Effector memory CD8-positive, alpha-beta T cell (primary cell): Measurements from ENCODE around the gene MRFAP1.
"Not testable (repeated sequence)": the region's sequence is repeated elsewhere in the genome, so short reads cannot be mapped to it uniquely, and the experiment has no call there.

Experiments
- ATAC-seq: fragments of 150-1000 bp; cut with Tn5 transposase; replicated peaks from 2 replicates; pipeline ENCODE4 v1.10.0; 2021; ENCODE audit warnings: mild to moderate bottlenecking, moderate library complexity
- DNase-seq, 3 experiments: peaks; one replicate each; pipeline ENCODE4 v3.0.0; 2021
- H3K27ac Mint-ChIP-seq, 2 donors: one replicate each; pipeline ENCODE4 v1.8.0; 2022; ENCODE audit warnings: mild to moderate bottlenecking in 2 of 2, mixed read lengths in 2 of 2, moderate library complexity in 2 of 2
- H3K27me3 Mint-ChIP-seq, 2 donors: one replicate each; pipeline ENCODE4 v1.8.0; 2022; ENCODE audit warnings: mixed read lengths in 2 of 2
- H3K36me3 Mint-ChIP-seq: one replicate; pipeline ENCODE4 v1.8.0; 2022; ENCODE audit warnings: mild to moderate bottlenecking, moderate library complexity, mixed read lengths; ENCODE audit not compliant: insufficient read depth
- H3K4me1 Mint-ChIP-seq, 2 donors: one replicate each; pipeline ENCODE4 v1.8.0; 2022; ENCODE audit warnings: low read depth in 2 of 2, mixed read lengths in 2 of 2
- H3K4me3 Mint-ChIP-seq, 2 donors: one replicate each; pipeline ENCODE4 v1.8.0; 2022; ENCODE audit warnings: mild to moderate bottlenecking in 2 of 2, mixed read lengths in 2 of 2, moderate library complexity in 2 of 2
- H3K9me3 Mint-ChIP-seq, 2 donors: one replicate each; pipeline ENCODE4 v1.8.0; 2022; ENCODE audit warnings: mixed read lengths in 2 of 2

MRFAP1 gene

DNA sequence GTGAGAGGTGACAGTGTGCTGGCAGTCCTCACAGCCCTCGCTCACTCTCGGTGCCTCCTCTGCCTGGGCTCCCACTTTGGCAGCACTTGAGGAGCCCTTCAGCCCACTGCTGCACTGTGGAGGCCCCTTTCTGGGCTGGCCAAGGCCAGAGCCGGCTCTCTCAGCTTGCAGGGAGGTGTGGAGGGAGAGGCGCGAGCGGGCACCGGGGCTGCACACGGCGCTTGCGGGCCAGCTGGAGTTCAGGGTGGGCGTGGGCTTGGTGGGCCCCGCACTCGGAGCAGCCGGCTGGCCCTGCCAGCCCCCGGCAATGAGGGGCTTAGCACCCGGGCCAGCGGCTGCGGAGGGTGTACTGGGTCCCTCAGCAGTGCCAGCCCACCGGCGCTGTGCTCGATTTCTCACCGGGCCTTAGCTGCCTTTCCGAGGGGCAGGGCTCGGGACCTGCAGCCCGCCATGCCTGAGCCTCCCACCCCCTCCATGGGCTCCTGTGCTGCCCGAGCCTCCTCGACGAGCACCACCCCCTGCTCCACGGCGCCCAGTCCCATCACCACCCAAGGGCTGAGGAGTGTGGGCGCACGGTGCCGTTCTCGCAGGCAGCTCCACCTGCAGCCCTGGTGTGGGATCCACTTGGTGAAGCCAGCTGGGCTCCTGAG is 32.2 kb downstream of the MRFAP1 start:
- not testable (repeated sequence) for H3K27me3 Mint-ChIP-seq, ATAC-seq, H3K9me3 Mint-ChIP-seq, DNase-seq
- H3K4me1 Mint-ChIP-seq = peaks cover 38% of the 10 kb centered on the region in 2 donors
- peak overlapping the region; percentile 72 to 83 for H3K4me3 Mint-ChIP-seq
- peak overlapping the region in 1 of 2 donors; percentile 98 for H3K27ac Mint-ChIP-seq
- peaks cover 38% of the 10 kb centered on the region for H3K36me3 Mint-ChIP-seq

DNA sequence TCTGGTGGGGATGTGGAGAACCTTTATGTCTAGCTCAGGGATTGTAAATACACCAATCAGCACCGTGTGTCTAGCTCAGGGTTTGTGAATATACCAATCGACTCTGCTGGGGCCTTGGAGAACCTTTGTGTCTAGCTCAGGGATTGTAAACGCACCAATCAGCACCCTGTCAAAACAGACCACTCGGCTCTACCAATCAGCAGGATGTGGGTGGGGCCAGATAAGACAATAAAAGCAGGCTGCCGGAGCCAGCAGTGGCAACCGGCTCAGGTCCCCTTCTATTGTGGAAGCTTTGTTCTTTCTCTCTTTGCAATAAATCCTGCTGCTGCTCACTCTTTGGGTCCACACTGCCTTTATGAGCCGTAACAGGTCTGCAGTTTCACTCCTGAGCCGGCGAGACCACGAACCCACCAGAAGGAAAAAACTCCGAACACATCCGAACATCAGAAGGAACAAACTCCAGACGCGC is 32.7 kb downstream of the MRFAP1 start:
- Mint-ChIP-seq H3K27ac (peak overlapping the region; percentile 61 to 98), H3K4me1 (peaks cover 38 to 40% of the 10 kb centered on the region in 2 donors), H3K36me3 (peaks cover 38% of the 10 kb centered on the region), H3K4me3 (peak overlapping the region; percentile 72 to 83)
- not testable (repeated sequence) for H3K27me3 Mint-ChIP-seq, H3K9me3 Mint-ChIP-seq
- ATAC-seq = peak; percentile 9
- DNase-seq = peak in 1 of 3 experiments; percentile 29

DNA sequence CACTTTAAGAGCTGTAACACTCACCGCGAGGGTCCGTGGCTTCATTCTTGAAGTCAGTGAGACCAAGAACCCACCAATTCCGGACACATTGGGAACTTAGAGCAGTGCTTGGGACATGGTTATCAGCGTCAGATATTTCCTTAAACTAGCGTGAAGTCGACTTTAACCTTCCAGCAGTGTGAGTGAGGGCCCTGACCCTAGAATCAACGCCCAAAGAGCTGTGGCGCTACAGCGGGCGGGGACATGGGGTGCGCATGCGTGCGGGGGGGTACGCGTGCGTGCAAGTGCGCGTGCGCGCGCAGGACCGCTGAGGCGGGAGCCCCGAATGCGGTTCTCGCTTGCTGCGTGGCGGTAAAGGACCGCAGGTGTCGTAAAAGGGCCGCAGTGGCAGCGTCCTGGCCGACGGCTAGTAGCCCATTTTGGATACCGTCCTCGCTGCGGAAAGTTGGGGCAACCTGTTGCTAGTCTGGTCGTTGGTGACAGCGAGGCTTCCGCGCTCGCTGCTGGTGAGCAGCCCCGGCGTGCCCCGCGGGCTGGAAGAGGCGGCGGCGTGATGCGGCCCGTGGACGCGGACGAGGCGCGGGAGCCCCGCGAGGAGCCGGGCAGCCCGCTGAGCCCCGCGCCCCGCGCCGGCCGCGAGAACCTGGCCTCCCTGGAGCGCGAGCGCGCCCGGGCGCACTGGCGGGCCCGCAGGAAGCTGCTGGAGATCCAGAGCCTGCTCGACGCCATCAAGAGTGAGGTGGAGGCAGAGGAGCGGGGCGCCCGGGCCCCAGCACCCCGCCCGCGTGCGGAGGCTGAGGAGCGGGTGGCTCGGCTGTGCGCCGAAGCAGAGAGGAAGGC is 33.4 kb downstream of the MRFAP1 start:
- peaks cover 42 to 45% of the 10 kb centered on the region in 2 donors for H3K4me1 Mint-ChIP-seq
- H3K27me3 Mint-ChIP-seq = no peaks in the 10 kb centered on the region
- DNase-seq = peak; percentile 90 to 95 (median 93)
- peak overlapping the region; percentile 72 to 83 for H3K4me3 Mint-ChIP-seq
- no peaks in the 10 kb centered on the region for H3K9me3 Mint-ChIP-seq
- peaks cover 38% of the 10 kb centered on the region for H3K36me3 Mint-ChIP-seq
- ATAC-seq = peak; percentile 84
- peak overlapping the region; percentile 61 to 98 for H3K27ac Mint-ChIP-seq

DNA sequence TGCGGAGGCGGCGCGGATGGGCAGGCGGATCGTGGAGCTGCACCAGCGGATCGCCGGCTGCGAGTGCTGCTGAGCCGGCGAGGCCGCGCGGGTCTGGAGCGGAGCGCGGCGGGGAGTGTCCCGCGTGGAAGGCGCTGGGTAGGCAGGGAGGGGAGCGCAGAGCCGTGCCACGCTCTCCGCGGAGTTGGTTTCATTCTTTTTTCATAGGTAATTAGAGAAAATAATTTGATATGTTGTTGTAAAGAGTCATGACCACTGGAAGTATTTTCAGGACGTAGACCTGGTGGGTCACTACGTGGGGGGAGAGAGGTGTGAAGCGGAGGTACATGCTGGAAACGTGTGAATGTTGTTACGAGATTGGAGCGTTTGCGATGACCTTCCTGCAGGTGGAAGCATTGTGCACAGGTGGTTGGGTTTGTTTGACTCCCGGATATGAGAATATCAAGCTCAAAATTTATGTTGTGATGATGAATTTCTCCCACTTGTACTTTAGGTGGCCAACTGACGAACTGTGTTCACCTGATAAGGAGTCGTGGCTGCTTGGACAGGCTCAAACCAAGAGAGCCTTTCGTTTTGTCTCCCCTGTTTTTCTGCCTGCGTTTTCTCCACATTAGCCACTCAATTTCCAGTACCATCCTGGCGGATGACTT is 34.1 kb downstream of the MRFAP1 start:
- Mint-ChIP-seq H3K4me3 (peak overlapping the region; percentile 72 to 83), H3K27ac (peak overlapping the region; percentile 61 to 98), H3K36me3 (peaks cover 38% of the 10 kb centered on the region), H3K9me3 (no peaks in the 10 kb centered on the region), H3K27me3 (no peaks in the 10 kb centered on the region), H3K4me1 (peaks cover 44 to 45% of the 10 kb centered on the region in 2 donors)
- DNase-seq (peak; percentile 52 to 68 (median 57)), ATAC-seq (peak; percentile 42)

DNA sequence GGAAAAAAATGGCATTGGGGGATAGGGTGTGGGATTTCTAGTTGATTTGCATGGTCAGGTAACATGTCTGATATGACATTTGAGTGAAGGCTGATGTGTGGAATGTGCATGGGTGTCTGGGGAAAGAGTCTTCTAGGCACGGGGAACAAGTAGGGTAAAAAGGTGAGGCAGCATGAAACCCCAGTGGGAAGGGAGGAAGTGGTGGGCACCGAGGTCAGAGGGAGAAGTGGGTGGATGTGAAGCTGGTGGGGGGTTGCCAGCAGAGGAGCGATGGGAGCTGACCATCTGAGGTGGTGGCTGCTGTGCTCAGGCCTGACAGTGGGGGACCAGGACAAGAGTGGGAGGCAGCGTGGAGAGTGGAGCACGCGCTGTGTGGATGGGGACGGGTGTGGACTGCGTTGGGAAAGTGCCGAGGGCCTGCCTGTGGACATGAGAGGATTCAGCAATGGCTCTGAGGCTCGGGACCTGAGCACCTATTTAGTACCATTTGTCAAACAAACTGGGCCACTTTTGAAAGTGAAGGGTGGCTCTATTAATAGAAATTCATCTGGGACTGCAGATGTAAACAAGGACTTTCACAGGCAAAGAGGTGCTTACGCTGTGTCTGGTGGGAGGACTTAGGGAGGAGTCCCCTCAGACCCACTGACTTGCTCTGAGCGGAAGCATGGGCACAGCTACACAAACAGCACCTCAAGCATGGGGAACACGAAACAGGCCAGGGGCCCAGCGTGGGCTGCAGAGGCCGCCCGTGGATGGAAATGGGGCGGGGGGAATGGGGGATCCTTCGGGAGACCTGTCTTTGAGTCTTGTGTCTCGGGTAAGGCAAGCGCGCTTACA is 36.5 kb downstream of the MRFAP1 start:
- Mint-ChIP-seq H3K4me1 (peaks cover 45 to 49% of the 10 kb centered on the region in 2 donors), H3K27me3 (no peaks in the 10 kb centered on the region), H3K36me3 (peaks cover 38% of the 10 kb centered on the region), H3K4me3 (peak overlapping the region; percentile 72 to 83), H3K27ac (peak overlapping the region; percentile 61 to 98), H3K9me3 (no peaks in the 10 kb centered on the region)
- ATAC-seq = no peak
- DNase-seq = no peak

DNA sequence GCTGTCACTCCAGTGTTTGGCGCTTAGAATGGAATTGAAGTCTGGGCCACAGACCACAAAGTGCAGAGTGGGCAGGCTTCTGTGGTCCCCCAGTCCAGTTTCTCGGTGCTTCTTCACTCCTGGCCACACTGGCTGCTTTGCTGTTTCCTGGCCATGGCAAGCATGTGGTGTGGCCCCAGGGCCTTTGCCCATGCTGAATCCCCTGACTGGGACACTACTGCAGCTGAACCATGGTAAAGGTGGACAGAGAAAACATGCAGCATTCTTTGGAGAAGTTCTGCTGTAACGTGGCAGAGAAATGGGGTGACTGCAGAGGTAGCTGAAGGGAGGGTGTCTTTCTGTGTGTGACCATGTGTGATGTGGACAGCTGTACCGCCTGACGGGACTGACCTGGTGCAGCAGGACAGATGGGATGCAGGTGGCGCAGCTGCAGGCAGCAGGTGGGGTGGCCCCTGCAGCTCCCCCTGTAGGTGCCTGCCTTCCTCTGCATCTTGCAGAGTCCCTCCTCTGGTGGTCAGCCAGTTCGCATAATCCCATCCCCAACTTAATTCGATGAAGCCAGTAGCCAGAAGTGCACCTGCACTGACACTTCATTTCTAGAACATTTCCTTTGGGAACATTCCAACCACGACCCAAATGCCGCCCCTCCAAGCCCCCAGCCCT is 40.0 kb downstream of the MRFAP1 start:
- Mint-ChIP-seq H3K9me3 (no peaks in the 10 kb centered on the region), H3K27ac (peak overlapping the region in 1 of 2 donors; percentile 67), H3K36me3 (peaks cover 36% of the 10 kb centered on the region), H3K4me1 (peaks cover 39 to 41% of the 10 kb centered on the region in 2 donors), H3K27me3 (no peaks in the 10 kb centered on the region), H3K4me3 (no peak overlapping the region)
- DNase-seq = no peak
- no peak for ATAC-seq

DNA sequence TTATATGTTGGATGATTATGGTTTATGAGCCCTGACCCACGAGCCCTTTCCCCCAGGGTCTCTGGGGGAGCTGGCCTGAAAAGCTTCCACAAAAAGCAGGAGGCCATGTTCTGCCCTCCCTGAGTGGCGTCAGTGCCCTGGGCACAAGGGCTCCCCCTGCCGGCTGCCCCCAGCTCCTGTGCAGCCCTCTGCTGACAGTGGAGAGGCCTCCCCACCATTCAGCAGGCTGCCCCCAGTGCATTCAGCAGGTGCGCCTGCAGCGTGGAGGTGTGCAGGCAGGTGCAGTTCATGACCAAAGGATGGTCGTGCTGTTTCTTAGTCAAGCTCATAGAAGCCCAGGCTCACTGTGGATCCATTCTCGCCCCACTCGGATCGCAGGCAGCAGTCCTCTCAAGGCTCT is 40.7 kb downstream of the MRFAP1 start:
- peak overlapping the region in 1 of 2 donors; percentile 65 for H3K27ac Mint-ChIP-seq

DNA sequence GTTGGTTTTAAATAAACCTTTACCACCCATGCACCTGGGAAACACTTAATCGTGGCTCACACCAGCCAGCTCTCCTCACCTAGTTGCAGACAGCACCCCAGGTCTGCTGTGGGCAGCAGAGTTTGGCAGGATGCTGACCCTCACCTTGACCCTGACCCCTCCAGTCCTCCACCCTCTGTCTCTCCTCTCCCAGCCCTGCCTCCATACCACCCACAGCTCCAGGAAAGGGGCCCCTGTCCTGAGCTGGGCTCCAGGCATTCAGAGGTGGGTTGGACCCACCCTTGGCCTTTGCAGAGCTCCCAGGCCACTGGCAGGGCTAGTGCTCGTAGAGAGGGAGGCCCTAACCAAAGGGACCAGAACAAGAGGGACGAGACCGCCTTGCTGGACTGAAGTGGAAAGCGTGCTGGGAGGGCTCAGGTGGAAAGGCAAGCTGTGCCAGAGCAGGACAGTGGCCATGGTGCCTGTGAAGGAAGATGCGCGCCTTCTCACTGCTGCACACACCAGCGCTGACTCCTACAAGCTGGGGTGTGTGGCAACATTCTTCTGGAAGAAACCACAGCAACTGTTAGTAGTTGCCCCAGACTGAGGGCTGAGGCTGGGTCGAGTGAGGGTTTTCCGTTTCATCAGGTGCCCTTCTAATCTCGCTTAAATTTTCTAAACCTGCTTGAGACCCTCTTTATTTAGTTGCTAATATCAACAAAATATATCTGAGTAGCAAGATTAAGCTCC is 42.5 kb downstream of the MRFAP1 start:
- DNase-seq = no peak
- ATAC-seq = no peak
- Mint-ChIP-seq H3K36me3 (peaks cover 29% of the 10 kb centered on the region), H3K27me3 (no peaks in the 10 kb centered on the region), H3K27ac (peak overlapping the region; percentile 44 to 71), H3K9me3 (no peaks in the 10 kb centered on the region), H3K4me1 (peaks cover 33 to 37% of the 10 kb centered on the region in 2 donors), H3K4me3 (no peak overlapping the region)

More for the DNA sequence above, 40.7 kb downstream of the MRFAP1 start:
- Mint-ChIP-seq H3K27me3 (no peaks in the 10 kb centered on the region), H3K9me3 (no peaks in the 10 kb centered on the region), H3K36me3 (peaks cover 37% of the 10 kb centered on the region), H3K4me1 (peaks cover 38 to 39% of the 10 kb centered on the region in 2 donors), H3K4me3 (no peak overlapping the region)
- DNase-seq (no peak), ATAC-seq (no peak)

DNA sequence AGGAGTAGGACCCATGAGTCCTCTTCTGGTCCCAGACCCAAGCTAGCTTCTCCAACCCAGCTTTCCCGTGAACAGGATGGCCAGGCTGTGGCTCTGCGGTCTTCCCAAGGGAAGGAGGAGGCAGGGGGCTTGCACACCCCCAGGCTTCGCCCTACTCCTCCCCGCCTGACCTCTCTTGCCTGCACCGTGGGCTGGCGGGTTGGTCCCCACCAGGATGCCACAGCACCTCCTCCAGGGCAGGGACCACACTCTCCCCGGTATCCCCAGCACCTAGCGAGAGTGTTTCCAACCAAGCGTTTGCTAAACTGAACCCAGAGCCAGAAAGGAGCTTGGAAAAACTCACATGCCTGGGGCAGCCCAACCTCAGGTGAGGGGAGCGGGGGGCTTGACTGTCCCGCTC is 44.2 kb downstream of the MRFAP1 start:
- peaks cover 38% of the 10 kb centered on the region for H3K36me3 Mint-ChIP-seq
- H3K4me3 Mint-ChIP-seq = no peak overlapping the region
- H3K27me3 Mint-ChIP-seq = no peaks in the 10 kb centered on the region
- H3K4me1 Mint-ChIP-seq = peaks cover 43 to 48% of the 10 kb centered on the region in 2 donors
- DNase-seq (no peak), ATAC-seq (no peak)
- no peak overlapping the region for H3K27ac Mint-ChIP-seq
- H3K9me3 Mint-ChIP-seq = no peaks in the 10 kb centered on the region

DNA sequence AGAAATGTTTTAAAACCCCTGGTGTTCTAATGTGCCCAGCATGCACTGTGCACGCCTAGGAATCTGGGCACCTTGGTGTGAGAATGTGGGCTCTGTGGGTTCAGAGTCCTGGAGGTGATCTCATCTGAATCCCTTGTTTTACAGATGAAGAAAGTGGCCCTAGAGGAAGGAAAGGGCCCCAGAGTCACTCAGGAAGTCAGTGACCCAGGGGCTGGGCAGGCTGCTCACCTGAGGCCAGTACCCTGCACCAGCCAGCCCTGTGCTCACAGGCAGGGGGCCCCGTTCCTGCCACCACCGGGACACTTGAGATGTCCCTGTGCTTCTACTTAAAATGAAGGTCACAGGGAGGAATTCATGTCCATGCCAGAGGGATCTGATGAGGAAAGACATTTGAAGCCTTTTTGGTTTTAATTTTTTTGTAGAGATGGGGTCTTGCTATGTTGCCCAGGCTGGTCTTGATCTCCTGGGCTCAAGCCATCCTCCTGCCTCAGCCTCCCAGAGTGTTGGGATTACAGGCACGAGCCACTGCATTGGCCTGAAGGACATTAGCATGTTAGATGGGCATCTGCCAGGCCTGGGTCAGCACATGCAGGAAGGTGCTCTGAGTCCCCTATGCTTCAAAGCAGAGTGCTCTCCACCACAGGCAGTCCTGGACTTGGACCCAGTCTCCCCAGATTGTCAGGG is 45.8 kb downstream of the MRFAP1 start:
- Mint-ChIP-seq H3K9me3 (no peaks in the 10 kb centered on the region), H3K4me1 (peaks cover 59 to 60% of the 10 kb centered on the region in 2 donors), H3K27me3 (no peaks in the 10 kb centered on the region), H3K4me3 (peak overlapping the region in 1 of 2 donors; percentile 6), H3K36me3 (peaks cover 52% of the 10 kb centered on the region), H3K27ac (peak overlapping the region; percentile 25 to 97)
- ATAC-seq = no peak
- DNase-seq = no peak

DNA sequence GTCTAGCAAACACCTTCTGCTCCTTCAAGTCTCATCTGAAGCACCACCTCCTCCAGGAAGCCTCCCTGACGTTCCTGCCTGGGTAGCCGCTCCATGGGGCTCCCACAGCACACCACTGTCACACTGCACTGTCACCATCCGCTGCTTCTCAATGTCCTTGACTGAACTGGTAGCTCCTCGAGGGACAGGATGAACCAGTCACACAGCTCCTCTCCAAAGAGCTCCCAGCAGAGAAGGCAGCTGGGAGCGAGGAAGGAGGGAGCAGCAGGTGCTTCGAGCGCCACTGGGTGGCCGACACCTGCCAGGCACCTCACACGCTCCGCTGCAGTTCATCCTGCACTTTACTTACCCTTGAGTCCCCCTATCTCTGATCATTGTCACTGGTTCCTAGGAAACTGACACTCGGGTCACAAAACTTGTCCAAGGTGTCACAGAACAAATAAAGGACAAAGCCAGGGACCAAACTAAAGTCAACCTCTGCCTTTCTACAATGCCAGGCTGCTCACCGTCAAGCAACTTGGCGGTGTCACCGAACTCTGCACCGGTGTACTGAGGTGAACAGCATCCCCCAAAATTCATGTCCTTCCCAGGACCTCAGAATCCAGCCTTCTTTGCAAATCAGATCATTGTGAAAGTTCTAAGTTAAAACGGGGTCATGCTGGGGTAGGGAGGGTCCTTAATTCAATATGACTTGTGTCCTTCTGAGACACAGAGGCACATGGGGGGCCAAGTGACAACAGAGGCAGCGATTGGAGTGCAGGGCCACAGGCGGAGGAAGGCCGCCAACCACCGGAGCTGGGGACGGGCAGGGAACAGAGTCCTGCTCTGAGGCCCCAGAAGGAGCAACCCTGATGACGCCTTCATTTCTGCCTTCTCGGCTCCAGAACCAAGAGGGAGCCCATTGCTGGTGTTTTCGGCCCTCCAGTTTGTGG is 47.7 kb downstream of the MRFAP1 start:
- Mint-ChIP-seq H3K27ac (peak overlapping the region; percentile 97 to 100), H3K36me3 (peaks cover 39% of the 10 kb centered on the region), H3K9me3 (no peaks in the 10 kb centered on the region), H3K27me3 (no peaks in the 10 kb centered on the region), H3K4me3 (peak overlapping the region; percentile 97), H3K4me1 (peaks cover 60 to 66% of the 10 kb centered on the region in 2 donors)
- DNase-seq = no peak
- no peak for ATAC-seq
